ENCODE measurements around the gene CNIH3.

DNA sequence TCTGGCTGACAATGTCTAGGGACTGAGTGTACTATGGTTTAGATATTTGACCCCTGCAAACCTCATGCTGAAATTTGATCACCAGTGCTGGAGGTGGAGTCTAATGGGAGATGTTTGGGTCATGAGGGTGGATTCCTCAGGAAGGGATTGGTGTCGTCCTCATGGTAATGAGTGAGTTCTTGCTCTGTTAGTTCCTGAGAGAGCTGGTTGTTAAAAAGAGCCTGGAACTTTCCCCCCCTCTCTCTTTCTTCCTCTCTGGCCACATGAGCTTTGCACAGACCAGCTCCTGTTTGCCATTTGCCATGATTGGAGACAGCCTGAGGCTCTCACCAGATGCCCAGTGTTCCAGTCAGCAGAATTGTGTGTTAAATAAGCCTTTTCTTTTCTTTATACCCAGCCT, 36.6 kb upstream of the CNIH3 start:
- no peak for TF ChIP-seq CTCF (IDR thresholded peaks at IDR 0.05; ENCODE audit: low read length)
- TF ChIP-seq EZH2 (IDR thresholded peaks at IDR 0.05; ENCODE audit: borderline replicate concordance, low read length), result no peak

All from OCI-LY1 (cell line).